Ascending aorta (tissue), 2 donors: ENCODE measurements around the gene TTL. TPM values are rescaled to one million over a fixed set of nuclear protein-coding genes. Genes with fewer than 3 reads are reported as not detected.

Experiments used
- DNase-seq, 2 donors: peaks; one replicate each; pipeline ENCODE4 v3.0.0-alpha.2; 2019; ENCODE audit warnings: low spot score in 2 of 2
- H3K27ac ChIP-seq, 2 donors: fragments of 200-600 bp; sonication (generic); one replicate each; pipeline ENCODE4 v1.5.1; 2016 to 2017; ENCODE audit warnings: mild to moderate bottlenecking in 1 of 2
- H3K27me3 ChIP-seq: fragments of 200-600 bp; sonication (generic); one replicate; pipeline ENCODE4 v1.5.1; 2017
- H3K36me3 ChIP-seq, 2 donors: fragments of 200-600 bp; sonication (generic); one replicate each; pipeline ENCODE4 v1.5.1; 2016
- H3K4me1 ChIP-seq, 2 donors: fragments of 200-600 bp; sonication (generic); one replicate each; pipeline ENCODE4 v1.5.1; 2016 to 2017; ENCODE audit warnings: mild to moderate bottlenecking in 1 of 2
- H3K4me3 ChIP-seq, 2 donors: fragments of 200-600 bp; sonication (generic); one replicate each; pipeline ENCODE4 v1.5.1; 2016 to 2017; ENCODE audit warnings: mild to moderate bottlenecking in 1 of 2
- H3K9me3 ChIP-seq, 2 donors: fragments of 200-600 bp; sonication (generic); one replicate each; pipeline ENCODE4 v1.5.1; 2016
- intact Hi-C: fragments of 100-400 bp; cut with DNase I; formaldehyde crosslinking; loops from one replicate; pipeline ENCODE4 v1.15.1; 2023
- total RNA-seq: library from RNA; depleted of rRNA; stranded (reverse); fragments of >200 nt; gene quantifications from one replicate; pipeline ENCODE4 v1.1.0, GENCODE V29; 2016
- TF ChIP-seq, protein P1 (sequence below), 3 experiments: fragments of 200-600 bp in 2 of 3; fragments of 450-650 bp in 1 of 3; sonication (generic) in 2 of 3; IDR thresholded peaks; one replicate each; pipeline ENCODE4 v1.5.1; 2016 to 2019; ENCODE audit warnings: antibody characterized with exemption in 3 of 3, mild to moderate bottlenecking in 1 of 3, moderate library complexity in 1 of 3

The TTL gene
- total RNA-seq, 1 donor from 2014 or later = 3.2 TPM

DNA sequence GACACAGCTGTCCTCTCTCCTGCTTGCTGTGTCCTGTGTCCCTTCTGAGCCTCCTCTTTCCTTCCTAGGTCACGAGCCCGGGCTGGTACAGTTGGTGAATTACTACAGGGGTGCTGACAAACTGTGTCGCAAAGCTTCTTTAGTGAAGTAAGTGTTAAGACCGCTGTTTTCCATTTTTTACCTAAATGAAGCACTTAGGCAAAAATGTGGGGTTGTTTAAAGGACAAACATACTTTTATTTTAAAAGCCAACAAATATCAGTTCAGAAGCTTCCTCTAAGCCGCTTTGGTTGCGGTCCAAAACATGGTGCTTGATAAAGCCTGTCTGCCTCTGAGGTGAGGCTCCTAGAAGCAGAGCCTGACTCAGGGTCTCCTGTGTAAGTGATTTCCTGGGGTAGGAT, 3.9 kb downstream of the TTL start:
- intact Hi-C loops = no loop called here
- Histone ChIP-seq H3K27me3 (no peaks in the 10 kb centered on the region), H3K4me1 (peaks cover 0 to 17% of the 10 kb centered on the region in 2 donors), H3K27ac (no peak overlapping the region), H3K9me3 (no peaks in the 10 kb centered on the region), H3K36me3 (peaks cover 0 to 3% of the 10 kb centered on the region in 2 donors), H3K4me3 (no peak overlapping the region)
- TF ChIP-seq, protein P1, sequence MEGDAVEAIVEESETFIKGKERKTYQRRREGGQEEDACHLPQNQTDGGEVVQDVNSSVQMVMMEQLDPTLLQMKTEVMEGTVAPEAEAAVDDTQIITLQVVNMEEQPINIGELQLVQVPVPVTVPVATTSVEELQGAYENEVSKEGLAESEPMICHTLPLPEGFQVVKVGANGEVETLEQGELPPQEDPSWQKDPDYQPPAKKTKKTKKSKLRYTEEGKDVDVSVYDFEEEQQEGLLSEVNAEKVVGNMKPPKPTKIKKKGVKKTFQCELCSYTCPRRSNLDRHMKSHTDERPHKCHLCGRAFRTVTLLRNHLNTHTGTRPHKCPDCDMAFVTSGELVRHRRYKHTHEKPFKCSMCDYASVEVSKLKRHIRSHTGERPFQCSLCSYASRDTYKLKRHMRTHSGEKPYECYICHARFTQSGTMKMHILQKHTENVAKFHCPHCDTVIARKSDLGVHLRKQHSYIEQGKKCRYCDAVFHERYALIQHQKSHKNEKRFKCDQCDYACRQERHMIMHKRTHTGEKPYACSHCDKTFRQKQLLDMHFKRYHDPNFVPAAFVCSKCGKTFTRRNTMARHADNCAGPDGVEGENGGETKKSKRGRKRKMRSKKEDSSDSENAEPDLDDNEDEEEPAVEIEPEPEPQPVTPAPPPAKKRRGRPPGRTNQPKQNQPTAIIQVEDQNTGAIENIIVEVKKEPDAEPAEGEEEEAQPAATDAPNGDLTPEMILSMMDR (IDR thresholded peaks at IDR 0.05) = no peak
- DNase-seq = no peak

DNA sequence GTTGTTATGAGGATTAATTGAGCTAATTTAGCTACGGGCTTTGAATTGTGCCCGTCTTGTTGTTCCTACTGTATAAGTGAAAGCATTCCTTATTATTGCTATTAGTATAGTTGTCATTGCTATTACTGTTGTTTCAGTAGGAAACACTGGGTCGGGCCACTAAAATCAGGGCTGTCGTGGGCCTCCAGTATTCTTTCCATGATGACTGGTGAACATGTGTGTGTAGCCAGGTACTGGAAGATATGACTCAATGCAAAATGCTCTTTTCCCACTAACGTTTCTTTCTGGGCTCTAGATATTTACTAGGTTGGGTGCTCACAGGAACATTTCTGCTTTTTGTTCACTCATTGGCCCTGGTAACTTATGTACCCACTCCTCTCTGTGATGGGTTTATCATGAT, 4.9 kb downstream of the TTL start:
- Histone ChIP-seq H3K36me3 (peaks cover 0 to 3% of the 10 kb centered on the region in 2 donors), H3K9me3 (no peaks in the 10 kb centered on the region), H3K4me3 (no peak overlapping the region), H3K27me3 (no peaks in the 10 kb centered on the region), H3K4me1 (peaks cover 0 to 16% of the 10 kb centered on the region in 2 donors), H3K27ac (no peak overlapping the region)
- TF ChIP-seq, protein P1 (IDR thresholded peaks at IDR 0.05) = no peak
- intact Hi-C loops = no loop called here
- no peak for DNase-seq

DNA sequence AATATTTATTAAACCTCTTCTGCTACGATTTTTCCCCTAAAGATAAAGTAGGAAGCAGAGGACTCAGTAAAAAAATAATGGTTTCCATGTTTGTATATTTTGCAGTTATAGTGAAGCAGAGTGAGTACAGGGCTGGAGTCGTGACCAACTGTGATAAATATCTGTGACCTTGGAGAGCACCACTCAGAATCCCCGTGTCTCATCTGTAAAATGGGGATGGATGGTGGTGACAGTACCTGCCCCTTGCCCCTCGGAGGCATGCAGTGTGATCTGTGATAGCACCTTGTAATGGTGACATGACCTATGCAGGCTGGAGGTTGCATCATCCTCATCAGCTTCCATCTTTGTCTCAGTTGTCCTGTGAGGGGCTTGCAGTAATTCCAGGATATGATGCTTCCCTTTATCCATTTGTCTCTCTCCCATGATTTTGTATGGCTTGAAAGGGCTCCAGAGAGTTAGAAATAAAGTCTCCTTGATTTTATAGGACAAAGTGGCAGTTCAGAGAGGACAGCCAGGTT, 5.5 kb downstream of the TTL start:
- peaks cover 0 to 16% of the 10 kb centered on the region in 2 donors for H3K4me1 ChIP-seq
- H3K27ac ChIP-seq = no peak overlapping the region
- intact Hi-C loops = no loop called here
- no peaks in the 10 kb centered on the region for H3K27me3 ChIP-seq
- DNase-seq = no peak
- H3K9me3 ChIP-seq = no peaks in the 10 kb centered on the region
- no peak overlapping the region for H3K4me3 ChIP-seq
- H3K36me3 ChIP-seq = peaks cover 0 to 3% of the 10 kb centered on the region in 2 donors
- TF ChIP-seq, protein P1 (IDR thresholded peaks at IDR 0.05) = no peak

DNA sequence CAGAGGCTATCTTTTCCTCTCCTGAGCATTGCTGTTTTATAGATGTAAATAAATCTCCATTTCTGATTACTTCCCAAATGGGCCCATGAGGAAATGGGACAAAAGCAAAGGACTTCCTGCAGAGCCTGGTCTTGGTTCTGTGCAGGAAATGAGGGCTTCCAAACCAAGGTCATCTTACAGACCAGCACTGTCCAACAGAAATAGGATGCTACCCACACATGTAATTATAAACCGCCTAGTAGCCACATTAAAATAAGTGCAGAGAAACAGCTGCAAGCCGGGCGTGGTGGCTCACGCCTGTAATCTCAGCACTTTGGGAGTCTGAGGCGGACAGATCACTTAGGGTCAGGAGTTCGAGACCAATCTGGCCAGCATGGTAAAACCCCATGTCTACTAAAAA, 6.2 kb downstream of the TTL start:
- peaks cover 0 to 13% of the 10 kb centered on the region in 2 donors for H3K4me1 ChIP-seq
- H3K27ac ChIP-seq = no peak overlapping the region
- H3K36me3 ChIP-seq = peaks cover 0 to 3% of the 10 kb centered on the region in 2 donors
- TF ChIP-seq, protein P1 (IDR thresholded peaks at IDR 0.05) = no peak
- H3K9me3 ChIP-seq = no peaks in the 10 kb centered on the region
- intact Hi-C loops = no loop called here
- H3K27me3 ChIP-seq = no peaks in the 10 kb centered on the region
- H3K4me3 ChIP-seq = no peak overlapping the region
- no peak for DNase-seq

- no peak overlapping the region for H3K4me3 ChIP-seq
- no peaks in the 10 kb centered on the region for H3K9me3 ChIP-seq
- no peak for DNase-seq
- no peaks in the 10 kb centered on the region for H3K4me1 ChIP-seq
- H3K36me3 ChIP-seq = peaks cover 3 to 14% of the 10 kb centered on the region in 2 donors
- no peak overlapping the region for H3K27ac ChIP-seq
- no peaks in the 10 kb centered on the region for H3K27me3 ChIP-seq
- TF ChIP-seq, protein P1 (IDR thresholded peaks at IDR 0.05) = no peak
- intact Hi-C loops = no loop called here
Measured at GRCh38 chr2:112491946-112492345, 10.0 kb downstream of the TTL start.

- DNase-seq = no peak
- TF ChIP-seq, protein P1 (IDR thresholded peaks at IDR 0.05) = no peak
- H3K9me3 ChIP-seq = no peaks in the 10 kb centered on the region
- H3K36me3 ChIP-seq = peaks cover 0 to 14% of the 10 kb centered on the region in 2 donors
- no peaks in the 10 kb centered on the region for H3K27me3 ChIP-seq
- intact Hi-C loops = no loop called here
- no peak overlapping the region for H3K27ac ChIP-seq
- no peaks in the 10 kb centered on the region for H3K4me1 ChIP-seq
- H3K4me3 ChIP-seq = no peak overlapping the region
Measured at GRCh38 chr2:112493048-112493447, 11.1 kb downstream of the TTL start.
